Fibroblast of villous mesenchyme (primary cell): Measurements from ENCODE around the gene SLC4A9. TPM values are rescaled to one million over a fixed set of nuclear protein-coding genes. Genes with fewer than 3 reads are reported as not detected.

ENCODE experiments used
- DNase-seq: peaks from one replicate; pipeline ENCODE4 v3.0.0-alpha.2; 2010; ENCODE audit warnings: low read depth
- H3K4me3 ChIP-seq: 2 replicates; pipeline ENCODE4 v1.5.1; 2011; ENCODE audit warnings: low read depth, mild to moderate bottlenecking, low read length
- CTCF ChIP-seq: IDR thresholded peaks from 2 replicates; pipeline ENCODE4 v1.5.1; 2012; ENCODE audit warnings: low read depth, mild to moderate bottlenecking, low read length; ENCODE audit not compliant: insufficient read depth
- total RNA-seq: library from RNA; depleted of rRNA; stranded (reverse); fragments of >200 nt; gene quantifications from 2 replicates; pipeline ENCODE4 v1.2.3, GENCODE V29; 2012

Gene SLC4A9
- total RNA-seq, 1 donor: not detected

DNA sequence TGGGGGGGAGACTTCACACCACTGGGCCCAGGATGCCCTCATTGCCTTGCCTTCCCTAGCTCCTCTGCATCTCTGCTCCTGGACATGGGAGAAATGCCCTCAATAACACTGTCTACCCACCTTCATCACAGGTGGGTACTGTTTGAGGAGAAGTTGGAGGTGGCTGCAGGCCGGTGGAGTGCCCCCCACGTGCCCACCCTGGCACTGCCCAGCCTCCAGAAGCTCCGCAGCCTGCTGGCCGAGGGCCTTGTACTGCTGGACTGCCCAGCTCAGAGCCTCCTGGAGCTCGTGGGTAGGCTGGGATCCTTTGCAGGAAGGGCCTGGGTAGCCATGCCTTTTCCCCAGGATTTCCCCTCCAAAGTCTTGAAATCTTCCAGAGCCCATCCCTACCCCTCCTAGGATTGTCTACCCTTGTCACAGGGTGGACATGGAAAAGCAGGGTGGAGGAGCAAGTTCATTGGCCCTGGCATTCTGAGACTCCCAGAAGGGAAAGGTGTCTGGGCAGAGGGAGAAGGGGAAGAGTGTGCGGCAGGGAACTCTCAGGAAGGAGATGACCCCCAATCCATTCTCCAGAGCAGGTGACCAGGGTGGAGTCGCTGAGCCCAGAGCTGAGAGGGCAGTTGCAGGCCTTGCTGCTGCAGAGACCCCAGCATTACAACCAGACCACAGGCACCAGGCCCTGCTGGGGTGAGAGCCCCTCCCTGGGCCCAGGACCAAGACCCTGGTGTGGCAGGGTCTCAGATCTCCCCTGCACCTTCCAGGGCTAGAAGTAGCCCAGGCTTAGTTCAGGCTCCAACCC is 886 bp downstream of the SLC4A9 start:
- no peak for TF ChIP-seq CTCF
- DNase-seq: no peak
- H3K4me3 ChIP-seq: no peak overlapping the region

GRCh38 chr5:140361901-140362300 is 1.9 kb downstream of the SLC4A9 start:
- H3K4me3 ChIP-seq: no peak overlapping the region
- TF ChIP-seq CTCF: no peak
- DNase-seq: no peak

DNA sequence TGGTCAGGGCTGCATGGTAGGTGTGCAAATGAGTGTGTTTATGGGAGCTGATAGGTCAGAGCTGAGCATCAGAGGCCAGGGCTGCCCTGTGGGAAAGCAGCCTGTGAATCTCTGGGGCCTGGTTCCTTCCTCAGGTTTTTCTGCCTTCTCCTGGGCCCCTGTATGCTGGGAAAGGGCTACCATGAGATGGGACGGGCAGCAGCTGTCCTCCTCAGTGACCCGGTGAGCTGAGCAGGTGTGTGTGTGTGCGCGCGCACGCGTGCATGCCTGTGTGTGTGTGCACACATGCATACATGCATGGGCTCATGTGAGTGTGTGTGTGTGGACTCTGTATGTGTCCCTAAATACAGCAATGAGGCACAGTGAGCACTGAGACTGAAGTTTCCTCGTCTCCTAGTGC is 2.3 kb downstream of the SLC4A9 start:
- no peak overlapping the region for H3K4me3 ChIP-seq
- no peak for TF ChIP-seq CTCF
- DNase-seq: no peak

DNA sequence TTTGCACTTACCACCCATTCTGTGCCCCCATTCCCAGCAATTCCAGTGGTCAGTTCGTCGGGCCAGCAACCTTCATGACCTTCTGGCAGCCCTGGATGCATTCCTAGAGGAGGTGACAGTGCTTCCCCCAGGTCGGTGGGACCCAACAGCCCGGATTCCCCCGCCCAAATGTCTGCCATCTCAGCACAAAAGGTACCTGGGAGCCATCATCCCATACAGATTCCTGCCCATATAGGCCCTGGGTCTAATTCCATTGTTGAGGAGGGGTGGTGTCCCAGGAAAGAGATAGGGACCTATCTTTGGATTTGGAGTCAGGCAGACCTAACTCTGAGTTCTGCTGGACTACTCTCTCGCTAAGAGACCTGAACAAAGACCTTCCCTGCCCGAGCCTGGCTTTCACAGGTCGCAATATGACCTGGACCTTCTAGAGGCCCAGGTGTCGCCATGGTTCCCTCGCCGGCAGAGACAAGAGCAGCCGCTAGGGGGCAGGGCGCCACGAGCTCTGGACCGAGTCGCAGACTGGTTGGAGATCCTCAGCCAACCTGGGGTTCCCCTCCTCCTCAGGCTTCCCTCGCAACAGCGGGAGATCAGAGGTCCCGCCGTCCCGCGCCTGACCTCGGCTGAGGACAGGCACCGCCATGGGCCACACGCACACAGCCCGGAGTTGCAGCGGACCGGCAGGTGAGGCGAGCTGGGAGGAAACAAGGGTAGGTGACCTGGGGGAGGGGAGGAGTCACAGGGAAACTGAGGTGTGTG is 3.1 kb downstream of the SLC4A9 start:
- H3K4me3 ChIP-seq: peak overlapping the region; percentile 44
- TF ChIP-seq CTCF: peak; percentile 89
- DNase-seq: peak; percentile 44

DNA sequence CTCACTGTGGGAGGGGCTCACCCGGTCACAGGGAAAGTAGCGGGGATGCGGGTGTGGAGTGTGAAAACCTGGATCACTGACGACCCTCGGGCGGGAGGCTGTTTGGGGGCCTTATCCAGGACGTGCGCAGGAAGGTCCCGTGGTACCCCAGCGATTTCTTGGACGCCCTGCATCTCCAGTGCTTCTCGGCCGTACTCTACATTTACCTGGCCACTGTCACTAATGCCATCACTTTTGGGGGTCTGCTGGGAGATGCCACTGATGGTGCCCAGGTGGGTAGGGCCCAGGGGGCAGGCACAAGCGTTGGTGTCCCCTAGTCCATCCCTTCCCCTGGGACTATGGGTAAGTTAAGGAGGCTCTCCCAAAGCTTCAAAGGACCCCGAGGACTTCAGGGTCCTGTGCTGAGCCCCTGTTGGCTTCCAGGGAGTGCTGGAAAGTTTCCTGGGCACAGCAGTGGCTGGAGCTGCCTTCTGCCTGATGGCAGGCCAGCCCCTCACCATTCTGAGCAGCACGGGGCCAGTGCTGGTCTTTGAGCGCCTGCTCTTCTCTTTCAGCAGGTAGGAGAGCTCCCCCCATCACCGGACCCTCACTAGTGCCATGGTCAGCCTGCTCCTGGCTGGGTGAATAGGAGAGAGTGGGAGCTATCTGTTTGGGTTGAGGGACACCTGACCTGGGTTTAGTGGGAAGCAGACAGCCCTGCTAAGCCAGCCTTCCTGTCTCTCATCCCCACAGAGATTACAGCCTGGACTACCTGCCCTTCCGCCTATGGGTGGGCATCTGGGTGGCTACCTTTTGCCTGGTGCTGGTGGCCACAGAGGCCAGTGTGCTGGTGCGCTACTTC is 3.9 kb downstream of the SLC4A9 start:
- no peak for DNase-seq
- peak overlapping the region; percentile 44 for H3K4me3 ChIP-seq

More for the DNA sequence above, 3.9 kb downstream of the SLC4A9 start:
- no peak for TF ChIP-seq CTCF
